ENCODE measurements around the gene SLC5A12.

The SLC5A12 gene

GRCh38 chr11:26719289-26719973 is 2.4 kb downstream of the SLC5A12 start:
- no peak for DNase-seq (ENCODE audit: low read depth)

GRCh38 chr11:26717771-26718170 is 4.1 kb downstream of the SLC5A12 start:
- DNase-seq (ENCODE audit: low read depth) = no peak

DNA sequence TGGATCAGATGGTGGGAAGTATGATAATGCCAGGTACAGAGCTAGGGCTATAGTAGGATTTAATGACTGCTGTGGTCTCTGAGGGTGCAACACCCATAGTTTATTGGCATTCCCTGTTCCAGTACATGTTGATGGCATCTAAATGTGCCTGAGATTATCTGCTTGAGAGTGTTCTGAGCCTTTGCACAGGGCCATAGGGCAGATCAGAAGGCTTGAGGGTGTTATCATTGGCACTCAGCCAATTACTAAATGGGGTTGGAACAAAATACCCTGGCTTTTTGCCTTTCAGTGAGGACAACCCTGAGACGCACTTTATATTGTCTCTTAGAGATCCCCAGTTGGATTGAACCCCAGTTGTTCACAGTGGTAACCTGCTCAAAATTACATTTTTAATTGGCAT is 6.7 kb downstream of the SLC5A12 start:
- DNase-seq (ENCODE audit: low read depth) = no peak

DNA sequence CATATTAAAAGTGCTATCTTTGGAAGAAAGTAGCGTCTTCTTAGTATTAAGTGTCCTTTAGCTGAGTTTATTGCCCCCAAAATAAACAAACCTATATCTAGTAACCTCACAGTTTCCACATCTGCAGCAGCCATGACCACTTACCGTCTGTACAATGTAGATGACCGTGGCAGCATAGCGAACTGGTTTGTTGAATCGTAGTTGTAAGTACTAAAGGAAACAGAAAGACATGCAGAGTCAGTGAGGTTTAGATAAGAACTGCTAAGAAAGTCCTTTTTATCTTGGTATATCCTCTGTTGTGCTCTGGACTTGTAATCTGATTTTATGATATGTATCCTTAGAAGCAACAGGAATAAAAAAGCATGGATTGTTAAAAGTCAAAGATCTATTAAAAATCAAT is 9.4 kb downstream of the SLC5A12 start:
- DNase-seq (ENCODE audit: low read depth) = no peak

DNA sequence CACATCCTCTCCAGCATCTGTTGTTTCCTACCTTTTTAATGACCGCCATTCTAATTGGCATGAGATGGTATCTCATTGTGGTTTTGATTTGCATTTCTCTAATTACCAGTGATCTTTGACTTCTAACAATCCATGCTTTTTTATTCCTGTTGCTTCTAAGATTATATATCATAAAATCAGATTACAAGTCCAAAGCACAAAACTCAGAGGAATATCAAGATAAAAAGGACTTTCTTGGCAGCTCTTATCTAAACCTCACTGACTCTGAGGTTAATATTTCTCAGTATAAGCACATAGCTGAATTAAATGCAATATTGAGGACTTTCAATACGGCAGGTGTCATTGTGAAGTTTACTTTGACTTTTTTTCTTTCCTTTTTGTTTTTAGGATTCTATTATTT is 11.4 kb downstream of the SLC5A12 start:
- no peak for DNase-seq (ENCODE audit: low read depth)

GRCh38 chr11:26708736-26709456 is 13.0 kb downstream of the SLC5A12 start:
- no peak for DNase-seq (ENCODE audit: low read depth)

GRCh38 chr11:26706181-26706580 is 15.7 kb downstream of the SLC5A12 start:
- DNase-seq (ENCODE audit: low read depth) = no peak

GRCh38 chr11:26704249-26704648 is 17.6 kb downstream of the SLC5A12 start:
- no peak for DNase-seq (ENCODE audit: low read depth)

- DNase-seq (ENCODE audit: low read depth) = no peak
These were observed 18.3 kb downstream of the SLC5A12 start for GRCh38 chr11:26703411-26704191.

GRCh38 chr11:26702406-26702805 is 19.5 kb downstream of the SLC5A12 start:
- no peak for DNase-seq (ENCODE audit: low read depth)

DNA sequence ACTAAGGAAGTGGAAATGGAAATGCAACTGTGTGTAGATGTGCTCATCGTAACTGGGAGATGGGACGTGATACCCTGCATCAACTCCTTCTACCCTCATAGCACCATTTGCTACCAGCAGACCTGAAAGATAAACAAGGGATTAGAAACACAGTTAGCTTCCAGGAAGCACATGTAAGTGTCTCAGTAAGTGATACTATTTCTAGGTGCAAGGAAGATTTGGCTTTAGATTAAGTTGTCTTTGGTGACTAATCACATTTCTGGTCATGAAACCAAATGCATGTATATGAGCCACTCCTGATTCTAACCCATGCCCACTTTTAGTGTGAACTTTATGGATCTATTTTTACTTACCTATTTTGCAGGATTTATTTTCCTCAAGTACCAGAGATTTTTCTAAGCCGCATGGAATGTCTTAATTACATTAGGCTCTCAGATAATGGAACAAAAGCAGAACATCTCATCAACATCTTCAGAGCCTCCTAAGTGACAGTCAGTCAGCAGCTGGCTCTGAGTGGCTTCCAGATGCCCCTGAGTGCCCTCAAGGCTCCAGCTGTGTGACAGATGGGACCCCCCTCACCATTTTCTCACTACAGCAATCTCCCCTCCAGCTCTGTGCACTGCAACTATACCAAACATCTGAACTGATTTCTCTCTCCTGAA is 21.2 kb downstream of the SLC5A12 start:
- no peak for DNase-seq (ENCODE audit: low read depth)

DNA sequence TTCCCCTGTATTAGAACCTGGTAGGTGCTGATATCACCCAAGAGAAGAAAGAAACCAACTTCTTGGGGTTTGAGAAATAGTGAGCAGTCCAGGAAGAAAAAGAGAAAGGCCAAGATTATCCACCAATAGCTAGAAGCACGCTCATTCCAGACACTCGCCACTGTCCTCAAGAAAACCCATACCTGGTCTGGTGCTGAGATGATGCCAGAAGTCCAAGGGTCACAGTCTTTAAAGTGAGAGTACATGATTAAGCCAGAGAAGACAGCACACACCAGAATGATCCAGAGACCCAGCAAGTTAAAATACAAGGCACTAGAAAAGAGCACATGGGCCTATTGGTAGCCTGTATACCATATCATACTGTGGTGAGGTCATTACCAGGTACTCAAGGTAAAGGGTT is 23.6 kb downstream of the SLC5A12 start:
- DNase-seq (ENCODE audit: low read depth) = no peak

- no peak for DNase-seq (ENCODE audit: low read depth)
These were observed 25.5 kb downstream of the SLC5A12 start for GRCh38 chr11:26696330-26696729.

DNA sequence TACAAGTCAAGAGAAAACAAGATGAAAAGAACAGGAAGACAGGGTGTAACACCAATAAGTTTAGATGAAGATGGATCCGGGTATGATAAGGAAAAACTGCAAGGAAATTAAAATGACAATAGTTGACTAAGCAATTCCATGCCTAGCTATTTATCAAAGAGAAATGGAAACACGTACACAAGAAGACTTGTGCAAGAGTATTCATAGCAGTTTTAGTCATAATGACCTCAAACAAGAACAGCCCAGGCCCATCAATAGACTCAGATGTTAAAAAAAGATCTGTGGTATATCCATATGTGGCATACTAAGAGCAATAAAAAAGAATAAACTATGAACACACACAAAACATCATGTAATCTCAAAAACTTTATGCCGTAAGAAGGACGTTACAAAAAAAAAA is 33.2 kb downstream of the SLC5A12 start:
- DNase-seq (ENCODE audit: low read depth) = no peak

DNA sequence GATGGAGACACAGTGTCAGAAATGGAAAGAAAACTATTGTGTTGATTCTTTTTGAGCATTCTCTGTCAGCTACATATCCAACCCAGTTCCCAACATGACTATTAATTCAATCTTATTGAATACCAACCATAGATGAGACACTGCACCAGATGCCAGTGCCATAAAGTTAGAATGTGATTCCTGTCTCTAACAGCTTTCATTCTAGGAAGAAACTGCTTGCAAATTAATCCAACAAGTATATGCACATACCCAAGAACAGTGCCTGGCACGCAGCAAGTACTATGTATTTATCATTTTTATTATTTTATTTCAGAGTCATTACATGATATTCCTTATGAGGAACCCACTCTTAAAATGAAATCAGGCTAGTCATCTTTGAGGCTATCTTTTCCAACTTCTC is 34.5 kb downstream of the SLC5A12 start:
- no peak for DNase-seq (ENCODE audit: low read depth)

GRCh38 chr11:26677566-26677965 is 44.3 kb downstream of the SLC5A12 start:
- DNase-seq (ENCODE audit: low read depth) = no peak

GRCh38 chr11:26676641-26677040 is 45.2 kb downstream of the SLC5A12 start:
- DNase-seq (ENCODE audit: low read depth) = no peak

DNA sequence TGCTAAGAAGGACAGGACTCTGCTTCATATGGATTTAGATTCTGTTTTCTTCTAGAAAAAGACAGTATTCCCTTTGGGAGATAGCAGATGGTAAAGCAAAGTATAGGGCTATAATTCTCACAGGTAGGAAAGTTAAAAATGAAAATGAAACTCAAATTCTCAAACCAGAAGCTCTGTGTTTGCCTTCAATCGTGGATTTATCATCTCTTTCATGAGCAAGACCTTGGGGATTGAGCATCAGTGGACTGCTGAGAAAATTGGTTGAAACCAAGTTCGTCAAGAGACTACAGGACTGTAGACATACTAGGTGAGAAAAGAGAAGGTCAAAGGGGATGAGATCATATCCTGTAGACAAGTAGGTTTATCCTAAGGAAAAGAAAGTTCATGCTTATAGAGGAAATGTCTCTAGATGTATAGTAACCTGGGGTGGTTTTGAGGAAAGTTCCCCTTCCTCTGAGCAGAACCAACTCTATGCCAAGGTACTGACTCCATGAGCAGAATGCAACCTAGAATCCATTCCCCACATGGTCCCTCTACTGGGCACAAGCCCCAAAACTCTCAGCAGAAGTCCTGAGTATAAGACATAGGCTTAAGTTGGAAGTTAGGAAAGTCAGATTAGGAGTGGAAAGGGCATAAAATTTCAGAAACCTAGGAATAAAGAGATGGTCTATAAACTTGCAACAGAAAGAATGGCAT is 46.5 kb downstream of the SLC5A12 start:
- DNase-seq (ENCODE audit: low read depth) = no peak

DNA sequence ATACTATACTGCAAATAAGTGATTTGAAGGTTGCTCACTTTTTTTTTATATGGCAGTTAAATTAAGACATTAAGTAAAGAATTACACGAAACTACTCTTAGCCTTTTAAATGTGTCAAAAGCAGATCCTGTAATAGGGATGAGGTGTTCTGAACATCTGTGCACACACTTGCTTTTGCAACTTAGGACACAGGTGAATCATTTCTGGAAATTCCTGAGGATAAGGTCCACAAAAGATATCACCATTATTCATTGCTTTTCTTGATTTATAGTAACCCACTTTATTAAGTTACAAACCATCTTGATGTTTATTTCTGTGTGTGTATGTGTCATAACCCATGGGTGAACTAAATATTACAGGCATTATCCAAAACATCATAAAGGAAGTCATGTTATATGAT is 55.9 kb downstream of the SLC5A12 start:
- DNase-seq (ENCODE audit: low read depth) = no peak

- no peak for DNase-seq (ENCODE audit: low read depth)
These were observed 56.8 kb downstream of the SLC5A12 start for GRCh38 chr11:26665036-26665435.

DNA sequence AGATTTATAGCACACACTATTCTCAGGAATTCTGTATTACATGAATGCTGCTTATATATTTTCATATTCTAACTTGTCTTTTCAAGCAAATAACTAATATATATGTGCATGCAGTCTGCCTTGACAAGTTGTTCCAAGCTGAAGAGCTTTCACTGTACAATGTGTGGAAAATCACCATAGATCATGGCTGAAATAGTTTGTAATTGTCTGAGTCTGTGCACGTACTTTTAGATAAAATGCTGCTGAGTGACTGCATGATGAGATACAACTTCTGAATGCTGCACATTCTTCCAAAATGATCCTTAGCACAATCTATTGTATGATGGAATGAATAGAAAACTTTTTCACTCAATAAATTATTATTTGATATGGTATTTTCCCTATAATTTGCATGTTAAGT is 58.9 kb downstream of the SLC5A12 start:
- no peak for DNase-seq (ENCODE audit: low read depth)

- no peak for DNase-seq (ENCODE audit: low read depth)
These were observed 66.6 kb downstream of the SLC5A12 start for GRCh38 chr11:26655287-26655686.

Measured in activated T-cell treated with anti-CD3 and anti-CD28 coated beads for 1 hour (primary cell).